Activated T-cell treated with anti-CD3 and anti-CD28 coated beads, Interleukin-2, amount 50 U/mL, for 4 hours (primary cell): Measurements from ENCODE around the gene CARD19. TPM values are rescaled to one million over a fixed set of nuclear protein-coding genes. Genes with fewer than 3 reads are reported as not detected.
A peak's percentile ranks its signal among the peaks of the same experiment; 100 is the strongest.

Experiments used
- ATAC-seq, 2 donors: fragments of 200-7000 bp; cut with Tn5 transposase; one replicate each; pipeline ENCODE4 v1.10.0; 2021
- DNase-seq: peaks from one replicate; pipeline ENCODE4 v3.0.0-alpha.2; 2020
- H3K27me3 Mint-ChIP-seq: one replicate; pipeline ENCODE4 v1.8.0; 2021; ENCODE audit warnings: low read depth, mixed read lengths
- H3K36me3 Mint-ChIP-seq: one replicate; pipeline ENCODE4 v1.8.0; 2022; ENCODE audit warnings: mixed read lengths; ENCODE audit not compliant: insufficient read depth
- H3K4me1 Mint-ChIP-seq: one replicate; pipeline ENCODE4 v1.8.0; 2021; ENCODE audit warnings: low read depth, mixed read lengths
- H3K4me3 Mint-ChIP-seq: one replicate; pipeline ENCODE4 v1.8.0; 2021; ENCODE audit warnings: mild to moderate bottlenecking, moderate library complexity, mixed read lengths
- H3K9me3 Mint-ChIP-seq: one replicate; pipeline ENCODE4 v1.8.0; 2021; ENCODE audit warnings: mixed read lengths
- total RNA-seq, 3 donors: library from RNA; stranded (reverse); gene quantifications; one replicate each; pipeline ENCODE4 v1.2.1, GENCODE V29; 2021

The CARD19 gene, protein sequence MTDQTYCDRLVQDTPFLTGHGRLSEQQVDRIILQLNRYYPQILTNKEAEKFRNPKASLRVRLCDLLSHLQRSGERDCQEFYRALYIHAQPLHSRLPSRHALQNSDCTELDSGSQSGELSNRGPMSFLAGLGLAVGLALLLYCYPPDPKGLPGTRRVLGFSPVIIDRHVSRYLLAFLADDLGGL
- total RNA-seq: 10 to 100 TPM; 25.5 to 33.8 (median 28.4) TPM

DNA sequence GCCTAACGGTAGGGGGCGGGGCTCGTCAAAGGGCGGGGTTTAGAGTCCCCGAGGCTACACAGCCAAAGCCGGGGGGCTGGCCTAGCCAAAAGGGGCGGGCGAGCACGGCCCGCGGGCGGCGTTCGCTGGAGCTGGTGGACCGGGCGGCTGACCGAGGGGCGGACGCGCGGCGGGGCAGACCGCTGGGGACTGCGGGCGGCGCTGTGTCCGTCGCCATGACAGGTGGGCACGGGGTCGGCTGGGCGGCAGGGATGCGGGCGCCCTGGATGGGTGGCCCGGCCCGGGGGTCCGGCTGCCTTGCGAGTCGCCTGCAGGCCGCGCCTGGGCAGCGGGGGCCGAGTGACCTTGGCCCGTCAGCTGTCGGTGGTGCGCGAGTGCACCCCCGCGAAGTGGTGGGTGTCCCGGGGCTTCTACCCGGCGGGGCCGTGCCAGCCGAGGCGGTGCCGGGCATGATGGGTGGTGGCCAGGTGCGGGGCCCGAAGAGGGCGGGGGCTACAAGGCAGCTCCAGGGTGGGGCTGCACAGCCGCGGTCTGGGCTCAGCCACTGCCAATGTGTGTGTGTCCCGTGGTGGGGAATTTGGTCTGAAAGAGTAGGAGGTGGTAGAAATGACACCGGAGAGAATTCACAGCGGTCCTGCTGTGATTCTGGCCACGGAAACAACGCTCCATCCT, at the start of gene CARD19:
TSS of gene CARD19 (plus strand) at position 87 of the 672 bp plus-strand sequence. CDS start at position 216, 129 bp downstream.
- DNase-seq (peak; percentile 36), ATAC-seq (peak; percentile 18 to 19)
- peak within 1 kb of the TSS; percentile 84 for H3K4me3 Mint-ChIP-seq
- H3K27me3 Mint-ChIP-seq: no peaks in the 10 kb centered on the region
- peaks cover 75% of the 10 kb centered on the region for H3K4me1 Mint-ChIP-seq
- H3K36me3 Mint-ChIP-seq: peaks cover 6% of the 10 kb centered on the region
- H3K9me3 Mint-ChIP-seq: peaks cover 5% of the 10 kb centered on the region

DNA sequence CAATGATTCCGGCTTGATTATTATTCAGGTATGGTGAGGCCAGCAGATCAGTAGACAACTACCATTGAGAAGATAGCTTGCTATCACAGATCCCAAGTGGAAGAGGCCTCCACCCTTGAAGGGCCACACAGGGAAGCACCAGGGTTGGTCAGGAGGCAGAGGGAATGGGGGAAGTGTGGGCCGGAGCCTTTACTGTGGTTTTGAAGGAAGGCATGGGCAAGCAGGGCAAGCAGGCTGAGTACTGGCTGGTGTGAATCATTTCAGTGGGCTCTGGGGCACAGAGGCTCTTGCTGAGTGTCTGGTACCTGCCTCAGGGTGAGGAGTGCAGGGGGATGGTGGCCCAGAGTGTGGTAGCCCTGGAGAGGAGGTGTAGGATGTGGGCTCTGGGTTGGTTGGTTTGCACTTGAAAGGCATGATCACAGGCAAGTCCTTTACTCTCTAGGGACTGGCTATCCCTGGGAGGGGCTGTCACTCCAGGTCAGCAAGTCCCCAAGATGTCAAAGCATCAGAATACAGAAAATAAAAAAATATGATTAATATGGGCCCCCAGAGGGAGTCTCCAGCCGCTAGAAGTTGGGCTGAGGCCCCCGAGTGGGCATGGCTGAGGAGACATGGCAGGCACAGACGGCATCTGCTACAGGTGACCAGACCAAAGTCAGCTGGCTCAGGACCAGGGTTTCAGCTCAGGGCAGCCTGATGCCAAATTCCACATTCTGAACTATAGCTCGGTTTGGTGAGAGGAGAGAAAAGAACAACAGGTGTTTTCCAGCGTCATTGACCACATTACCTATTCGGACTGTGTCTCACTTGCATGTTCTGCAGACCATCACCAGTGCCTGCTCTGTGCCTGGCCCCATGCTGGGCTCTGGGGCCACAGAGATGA, 47.2 kb upstream of the CARD19 start:
- peaks cover 23% of the 10 kb centered on the region for H3K4me1 Mint-ChIP-seq
- no peak overlapping the region for H3K4me3 Mint-ChIP-seq
- H3K27me3 Mint-ChIP-seq: no peaks in the 10 kb centered on the region
- no peaks in the 10 kb centered on the region for H3K36me3 Mint-ChIP-seq
- ATAC-seq (no peak), DNase-seq (no peak)
- H3K9me3 Mint-ChIP-seq: no peaks in the 10 kb centered on the region

DNA sequence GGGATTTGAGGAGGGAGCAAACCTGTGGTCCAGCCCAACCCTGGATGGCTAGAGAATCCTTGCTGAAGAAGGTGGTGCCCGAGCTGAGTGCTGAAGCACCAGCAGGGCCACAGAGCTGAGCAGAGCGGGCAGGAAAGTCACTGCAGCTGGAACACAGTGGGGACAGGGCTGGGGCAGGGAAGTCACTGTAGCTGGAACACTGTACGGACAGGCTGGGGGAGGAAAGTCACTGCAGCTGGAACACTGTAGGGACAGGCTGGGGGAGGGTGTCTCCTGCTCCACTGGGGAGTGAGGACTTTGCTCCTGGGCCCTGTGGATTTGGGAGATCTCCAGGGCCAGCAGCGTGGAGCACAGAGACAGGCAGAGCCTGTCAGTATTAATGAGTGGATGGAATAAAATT, 46.5 kb upstream of the CARD19 start:
- DNase-seq (no peak), ATAC-seq (no peak)
- Mint-ChIP-seq H3K4me1 (peaks cover 21% of the 10 kb centered on the region), H3K4me3 (no peak overlapping the region), H3K36me3 (no peaks in the 10 kb centered on the region), H3K9me3 (no peaks in the 10 kb centered on the region), H3K27me3 (no peaks in the 10 kb centered on the region)

DNA sequence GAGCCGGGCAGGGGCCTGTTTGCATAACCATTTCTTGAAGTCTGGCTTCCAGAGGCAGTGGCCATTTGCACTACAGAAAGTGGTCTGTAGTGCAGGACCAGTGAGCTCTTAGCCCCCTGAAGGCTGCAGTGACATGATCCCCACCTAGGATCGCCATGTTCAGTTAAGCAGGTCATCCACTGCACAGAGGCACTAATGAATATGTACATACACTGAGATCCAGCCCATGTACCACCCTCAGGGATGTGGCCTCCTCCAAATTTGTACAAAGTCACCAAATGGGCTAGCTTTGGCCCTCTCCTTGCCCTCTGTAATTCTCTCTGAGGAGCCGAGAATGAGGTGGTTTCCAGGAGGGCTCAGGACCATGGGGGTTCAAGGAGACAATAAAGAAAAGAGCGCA, 45.8 kb upstream of the CARD19 start:
- Mint-ChIP-seq H3K4me1 (peaks cover 22% of the 10 kb centered on the region), H3K4me3 (no peak overlapping the region), H3K27me3 (no peaks in the 10 kb centered on the region), H3K9me3 (no peaks in the 10 kb centered on the region), H3K36me3 (no peaks in the 10 kb centered on the region)
- DNase-seq (no peak), ATAC-seq (no peak)

DNA sequence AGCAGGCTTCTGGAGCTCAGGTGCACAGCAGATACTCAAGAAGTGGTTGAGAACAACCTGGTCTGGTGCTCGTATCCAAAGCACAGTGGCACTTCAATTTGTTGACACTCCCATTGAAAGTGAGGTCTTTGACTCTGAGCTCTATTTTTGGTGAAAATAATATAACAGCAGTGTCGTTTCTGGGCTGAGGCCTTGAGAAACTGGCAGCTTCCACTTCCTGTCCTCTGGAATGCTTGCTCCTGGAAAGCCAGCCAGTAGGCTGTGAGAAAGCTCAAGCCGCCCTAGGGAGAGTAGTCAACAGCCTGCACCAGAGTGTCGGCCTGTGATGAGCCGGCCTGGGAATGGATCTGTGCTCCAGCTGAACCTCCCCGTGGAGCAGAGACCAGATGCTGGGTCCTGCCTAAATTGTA, 44.3 kb upstream of the CARD19 start:
- ATAC-seq (no peak), DNase-seq (no peak)
- H3K9me3 Mint-ChIP-seq: no peaks in the 10 kb centered on the region
- no peaks in the 10 kb centered on the region for H3K27me3 Mint-ChIP-seq
- peaks cover 23% of the 10 kb centered on the region for H3K4me1 Mint-ChIP-seq
- H3K36me3 Mint-ChIP-seq: no peaks in the 10 kb centered on the region
- H3K4me3 Mint-ChIP-seq: no peak overlapping the region

DNA sequence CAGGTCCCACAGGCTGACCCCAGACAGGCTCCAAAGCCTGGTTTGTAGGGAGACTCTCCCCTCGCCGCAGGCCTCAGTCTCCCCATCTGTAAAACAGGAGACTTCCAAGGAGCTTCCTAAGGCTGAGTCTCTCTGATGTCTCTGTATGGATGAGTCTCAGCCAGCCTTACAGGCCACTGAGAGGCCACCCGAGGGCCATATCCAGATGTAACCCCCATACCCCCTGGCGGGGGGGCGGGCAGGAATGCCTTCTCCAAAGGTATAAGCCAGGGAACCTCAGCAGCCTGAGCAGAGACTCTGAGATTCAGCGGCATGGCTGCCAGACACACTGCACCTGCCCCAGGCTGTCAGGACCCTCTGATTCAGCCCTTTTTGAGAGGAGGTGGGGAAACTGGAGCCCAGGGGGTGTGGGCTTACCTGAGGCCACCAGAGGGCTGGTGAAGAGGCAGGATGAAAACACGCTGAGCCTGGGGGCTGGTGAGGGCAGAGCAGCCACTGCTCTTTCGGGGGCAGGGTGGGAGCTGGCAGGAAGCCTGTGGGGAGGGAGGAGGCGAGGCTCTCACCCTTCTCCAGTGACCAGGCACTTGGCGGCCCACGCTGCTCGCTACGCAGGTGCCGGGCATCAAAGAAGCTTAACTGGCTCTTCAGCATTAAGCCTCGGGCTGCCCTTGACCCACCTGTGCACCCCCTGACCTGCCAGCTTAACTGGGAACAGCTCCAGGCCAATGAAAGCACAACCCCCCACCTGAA, 43.1 kb upstream of the CARD19 start:
- ATAC-seq (peak in 1 of 2 donors; percentile 44), DNase-seq (no peak)
- no peaks in the 10 kb centered on the region for H3K36me3 Mint-ChIP-seq
- H3K9me3 Mint-ChIP-seq: no peaks in the 10 kb centered on the region
- H3K27me3 Mint-ChIP-seq: no peaks in the 10 kb centered on the region
- peaks cover 29% of the 10 kb centered on the region for H3K4me1 Mint-ChIP-seq
- no peak overlapping the region for H3K4me3 Mint-ChIP-seq

DNA sequence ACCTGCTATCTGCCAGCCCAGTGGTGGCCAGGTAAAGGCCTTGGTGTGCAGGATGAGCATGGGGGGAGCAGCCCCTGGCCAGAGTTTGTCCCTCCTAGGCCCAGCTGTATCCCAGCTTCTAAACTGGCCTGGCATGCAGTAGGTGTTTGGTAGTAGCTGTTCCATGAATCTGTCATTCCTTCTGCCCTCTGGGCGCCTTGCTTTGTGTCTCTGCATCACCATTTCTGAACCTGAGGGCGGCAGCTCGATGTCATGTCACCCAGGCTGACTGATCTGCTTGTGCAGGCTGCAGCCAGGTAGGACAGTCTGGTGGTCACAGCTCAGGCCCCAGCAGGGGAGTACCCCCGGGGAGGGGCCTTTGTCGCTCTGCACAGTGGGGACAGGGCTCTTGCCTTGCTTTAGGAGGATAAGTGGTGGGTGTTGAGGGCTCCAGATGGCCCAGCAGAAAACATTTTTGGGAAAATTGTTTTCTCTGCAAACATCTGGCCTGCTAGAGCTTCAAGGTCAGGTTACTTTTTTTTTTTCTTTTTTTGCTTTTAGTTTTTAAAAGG, 42.2 kb upstream of the CARD19 start:
- Mint-ChIP-seq H3K4me3 (no peak overlapping the region), H3K9me3 (no peaks in the 10 kb centered on the region), H3K36me3 (no peaks in the 10 kb centered on the region), H3K27me3 (no peaks in the 10 kb centered on the region), H3K4me1 (peaks cover 26% of the 10 kb centered on the region)
- no peak for DNase-seq
- ATAC-seq: no peak

DNA sequence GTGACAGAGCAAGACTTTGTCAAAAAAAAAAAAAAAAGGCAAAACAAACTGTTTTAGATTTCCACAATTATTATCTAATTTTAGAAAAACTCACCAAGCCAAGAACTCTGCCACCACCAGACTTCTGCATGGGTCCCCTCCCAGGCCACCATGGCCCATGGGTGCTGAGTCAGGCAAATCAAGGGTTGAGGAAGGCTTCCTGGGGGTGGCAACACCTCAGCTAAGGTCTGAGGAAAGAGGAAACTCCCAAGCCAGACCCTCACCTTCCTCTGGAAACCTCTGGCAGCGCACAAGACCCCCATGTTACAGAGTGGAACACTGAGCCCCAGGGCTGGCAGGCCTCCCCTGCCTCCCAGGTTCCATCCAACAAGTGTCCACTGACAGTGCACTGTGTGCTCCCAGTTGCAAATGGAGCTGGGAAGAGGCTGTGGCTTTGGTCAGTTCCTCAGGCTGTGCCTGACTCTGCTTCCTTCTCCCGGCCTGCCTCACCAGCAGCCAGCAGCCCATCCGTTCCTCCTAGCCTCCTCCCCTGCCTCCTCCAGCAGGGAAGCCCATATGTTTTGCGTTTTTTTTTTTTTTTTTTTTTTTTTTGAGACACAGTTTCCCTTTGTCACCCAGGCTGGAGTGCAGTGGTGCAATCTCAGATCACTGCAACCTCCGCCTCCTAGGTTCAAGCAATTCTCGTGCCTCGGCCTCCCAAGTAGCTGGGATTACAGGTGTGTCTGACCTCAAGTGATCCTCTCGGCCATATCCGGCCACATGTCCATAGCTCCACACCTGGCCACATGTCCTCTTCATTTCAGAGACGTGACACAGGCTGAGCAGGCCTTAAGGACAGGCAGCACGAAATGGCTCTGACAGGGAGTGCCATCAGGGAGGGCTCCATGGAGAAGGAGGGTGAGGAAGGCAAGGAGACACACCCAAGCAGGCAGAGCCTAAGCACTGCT, 41.0 kb upstream of the CARD19 start:
- H3K36me3 Mint-ChIP-seq: no peaks in the 10 kb centered on the region
- H3K4me3 Mint-ChIP-seq: no peak overlapping the region
- H3K9me3 Mint-ChIP-seq: no peaks in the 10 kb centered on the region
- H3K4me1 Mint-ChIP-seq: peaks cover 33% of the 10 kb centered on the region
- H3K27me3 Mint-ChIP-seq: no peaks in the 10 kb centered on the region
- no peak for ATAC-seq
- DNase-seq: no peak

DNA sequence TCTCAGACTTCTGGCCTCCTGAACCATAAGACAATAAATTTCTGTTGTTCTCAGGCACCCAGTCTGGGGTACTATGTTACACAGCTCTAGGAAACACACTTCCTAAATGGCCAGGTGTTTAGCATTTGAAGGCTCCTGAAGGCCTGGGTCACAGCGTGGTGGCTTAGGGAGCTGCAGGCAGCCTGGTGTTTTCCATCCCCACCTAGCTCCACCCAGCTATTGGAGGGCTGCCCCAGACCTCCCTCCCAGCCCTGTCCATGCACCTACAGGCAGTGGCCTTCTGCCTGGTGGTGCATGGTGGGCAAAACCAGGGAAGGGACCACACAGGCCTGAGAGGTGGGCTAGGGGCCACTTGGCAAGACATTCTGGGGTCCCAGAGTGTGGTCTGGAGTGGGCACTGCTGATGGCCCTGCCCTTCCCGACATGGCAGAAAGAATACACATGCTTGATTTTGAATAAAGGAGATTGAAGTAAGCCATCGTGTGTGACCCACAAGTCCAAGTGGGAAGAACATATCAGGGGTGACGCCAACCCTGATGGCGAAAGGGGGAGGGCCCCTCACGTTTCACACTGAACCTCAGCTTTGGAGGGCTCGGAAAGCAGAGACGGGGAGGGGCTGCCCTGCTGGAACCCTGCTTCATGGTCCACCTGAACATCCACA, 38.8 kb upstream of the CARD19 start:
- H3K9me3 Mint-ChIP-seq: no peaks in the 10 kb centered on the region
- ATAC-seq (no peak), DNase-seq (no peak)
- H3K27me3 Mint-ChIP-seq: no peaks in the 10 kb centered on the region
- peak overlapping the region; percentile 70 for H3K4me3 Mint-ChIP-seq
- peaks cover 50% of the 10 kb centered on the region for H3K4me1 Mint-ChIP-seq
- no peaks in the 10 kb centered on the region for H3K36me3 Mint-ChIP-seq

DNA sequence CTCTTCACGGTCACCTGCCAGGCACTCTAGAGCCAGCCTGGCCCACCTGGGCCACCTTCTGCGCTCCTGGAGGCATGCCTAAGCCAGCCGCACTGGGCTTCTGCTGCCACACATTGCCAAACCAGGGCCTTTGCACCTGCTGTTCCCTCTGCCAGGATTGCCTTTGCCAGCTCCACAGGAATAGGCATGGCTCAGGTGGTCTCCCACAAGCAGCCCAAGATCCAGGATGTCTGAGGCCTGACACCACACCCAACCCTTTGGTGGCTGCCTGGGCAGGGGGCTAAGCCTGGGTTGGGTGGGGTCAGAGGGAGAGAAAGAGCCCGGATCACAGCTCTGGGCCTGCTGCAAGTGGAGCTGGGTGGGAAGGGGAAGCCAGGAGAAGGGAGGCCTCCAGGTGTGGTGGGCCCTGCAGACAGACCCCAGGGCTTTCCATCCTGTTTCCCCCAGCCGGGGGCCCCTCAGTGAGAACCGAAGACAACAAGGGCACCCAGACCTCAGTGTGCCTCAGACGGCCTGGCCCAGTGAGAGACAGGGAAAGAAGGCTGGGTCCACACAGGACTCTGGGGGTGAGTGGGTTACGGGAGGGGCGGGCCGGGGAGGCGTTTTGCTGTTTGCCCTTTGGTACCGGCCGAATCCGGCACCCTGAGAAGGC, 38.2 kb upstream of the CARD19 start:
- ATAC-seq: peak in 1 of 2 donors; percentile 3
- H3K27me3 Mint-ChIP-seq: no peaks in the 10 kb centered on the region
- H3K9me3 Mint-ChIP-seq: no peaks in the 10 kb centered on the region
- peaks cover 57% of the 10 kb centered on the region for H3K4me1 Mint-ChIP-seq
- DNase-seq: no peak
- H3K4me3 Mint-ChIP-seq: peak overlapping the region; percentile 70
- H3K36me3 Mint-ChIP-seq: no peaks in the 10 kb centered on the region

DNA sequence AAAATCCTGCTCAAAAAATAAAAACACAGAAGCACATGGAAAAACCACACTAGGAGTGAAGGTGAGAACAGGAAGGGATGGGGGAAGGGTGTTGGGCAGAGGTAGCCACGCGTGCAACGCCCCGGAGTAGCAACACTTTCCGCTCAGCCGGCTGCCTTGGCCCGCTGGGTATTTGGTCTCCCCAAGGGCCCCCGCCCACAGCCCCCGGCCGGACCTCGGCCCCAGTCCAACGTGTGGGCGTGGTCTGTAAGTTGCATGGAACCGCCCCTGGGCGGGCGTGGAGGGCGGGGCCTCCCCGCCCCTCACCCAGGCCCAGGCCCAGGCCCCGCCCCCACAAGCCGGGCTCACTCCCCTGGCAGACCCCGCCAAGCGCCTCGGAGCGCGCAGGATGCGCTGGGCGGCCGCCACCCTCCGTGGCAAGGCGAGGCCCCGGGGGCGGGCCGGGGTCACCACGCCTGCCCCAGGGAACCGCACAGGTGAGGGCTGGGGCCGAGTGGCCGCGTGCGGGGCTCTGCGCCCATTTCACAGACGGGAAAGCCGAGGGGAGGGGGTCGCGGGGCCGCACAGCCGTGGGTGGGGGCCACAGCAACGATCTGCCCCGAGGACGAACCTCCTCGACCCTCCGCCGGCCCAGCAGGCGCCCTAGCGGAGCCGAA, 37.5 kb upstream of the CARD19 start, which contains the start of gene SUSD3:
TSS of gene SUSD3 (plus strand) at position 347 of the 656 bp plus-strand sequence. CDS start at position 389, 42 bp downstream.
- peak; percentile 61 to 73 for ATAC-seq
- H3K4me3 Mint-ChIP-seq: peak within 1 kb of the TSS; percentile 88
- DNase-seq: peak; percentile 64
- no peaks in the 10 kb centered on the region for H3K27me3 Mint-ChIP-seq
- H3K4me1 Mint-ChIP-seq: peaks cover 58% of the 10 kb centered on the region
- H3K9me3 Mint-ChIP-seq: no peaks in the 10 kb centered on the region
- H3K36me3 Mint-ChIP-seq: no peaks in the 10 kb centered on the region
